Measurements from ENCODE around the gene CHML. TPM values are rescaled to one million over a fixed set of nuclear protein-coding genes. Genes with fewer than 3 reads are reported as not detected.

CHML gene
- total RNA-seq, 6 experiments from 2014 or later, result 2.3 to 6.0 (median 3.9) TPM

DNA sequence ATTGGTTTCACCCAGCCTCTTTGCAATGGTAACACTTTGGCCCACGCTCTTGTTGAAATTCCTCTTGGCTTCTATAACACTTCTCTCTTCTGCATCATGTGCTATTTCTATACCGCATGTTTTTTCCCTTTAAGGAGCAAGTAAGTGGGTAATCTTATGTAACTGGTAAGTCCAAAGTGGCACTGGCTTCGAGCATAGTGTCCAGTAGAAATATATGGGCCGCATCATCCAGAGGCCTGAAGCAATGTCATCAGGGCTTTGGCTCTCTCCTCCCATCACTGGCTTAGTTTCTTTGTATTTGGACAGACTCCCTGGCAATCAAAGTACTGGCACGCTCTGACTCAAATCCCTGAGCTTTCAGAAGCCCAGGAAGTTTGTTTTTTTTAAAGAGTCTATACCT lies 17.5 kb downstream of the CHML start:
- H3K27ac ChIP-seq, result peak overlapping the region in 2 of 3 donors; percentile 35 to 37

DNA sequence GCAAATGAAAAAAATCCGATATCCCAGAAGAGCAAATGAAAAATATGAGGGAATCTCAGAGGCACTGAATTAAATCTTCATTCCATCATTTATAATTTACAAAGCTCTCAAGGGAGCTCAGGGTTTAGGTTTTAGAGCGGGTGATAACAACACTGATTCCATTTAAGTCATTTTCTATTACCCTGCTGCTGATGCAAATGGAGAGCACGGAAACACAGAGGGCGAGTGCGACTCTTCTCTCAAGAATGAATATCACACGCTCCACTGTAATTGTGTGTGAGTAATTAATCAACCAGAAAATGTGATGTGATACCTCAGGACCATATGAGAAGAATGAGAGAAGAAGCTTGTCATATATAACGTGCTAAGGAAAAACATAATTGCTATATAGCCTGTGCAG lies 22.7 kb downstream of the CHML start:
- H3K4me3 ChIP-seq, result no peak overlapping the region
- H3K9me3 ChIP-seq, result no peaks in the 10 kb centered on the region
- H3K36me3 ChIP-seq, result no peaks in the 10 kb centered on the region
- intact Hi-C loops (cut with DNase I), result loop anchor here in 1 of 2 donors (10.0 kb wide), 1 partner anchor 217 kb away; no protein-coding TSS in a partner anchor
- no peak overlapping the region for H3K27ac ChIP-seq
- 95% methylated on average over 7 of the region's 7 CpGs for WGBS (ENCODE audit: insufficient coverage, low coverage, low lambda C conversion rate, missing lambda C conversion rate)
- ATAC-seq (no peak), DNase-seq (no peak)
- peaks cover 0 to 33% (median 9%) of the 10 kb centered on the region in 4 donors for H3K4me1 ChIP-seq
- H3K27me3 ChIP-seq, result no peaks in the 10 kb centered on the region
- TF ChIP-seq, protein P1, sequence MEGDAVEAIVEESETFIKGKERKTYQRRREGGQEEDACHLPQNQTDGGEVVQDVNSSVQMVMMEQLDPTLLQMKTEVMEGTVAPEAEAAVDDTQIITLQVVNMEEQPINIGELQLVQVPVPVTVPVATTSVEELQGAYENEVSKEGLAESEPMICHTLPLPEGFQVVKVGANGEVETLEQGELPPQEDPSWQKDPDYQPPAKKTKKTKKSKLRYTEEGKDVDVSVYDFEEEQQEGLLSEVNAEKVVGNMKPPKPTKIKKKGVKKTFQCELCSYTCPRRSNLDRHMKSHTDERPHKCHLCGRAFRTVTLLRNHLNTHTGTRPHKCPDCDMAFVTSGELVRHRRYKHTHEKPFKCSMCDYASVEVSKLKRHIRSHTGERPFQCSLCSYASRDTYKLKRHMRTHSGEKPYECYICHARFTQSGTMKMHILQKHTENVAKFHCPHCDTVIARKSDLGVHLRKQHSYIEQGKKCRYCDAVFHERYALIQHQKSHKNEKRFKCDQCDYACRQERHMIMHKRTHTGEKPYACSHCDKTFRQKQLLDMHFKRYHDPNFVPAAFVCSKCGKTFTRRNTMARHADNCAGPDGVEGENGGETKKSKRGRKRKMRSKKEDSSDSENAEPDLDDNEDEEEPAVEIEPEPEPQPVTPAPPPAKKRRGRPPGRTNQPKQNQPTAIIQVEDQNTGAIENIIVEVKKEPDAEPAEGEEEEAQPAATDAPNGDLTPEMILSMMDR (IDR thresholded peaks at IDR 0.05), result no peak
- no peak for TF ChIP-seq POLR2A (IDR thresholded peaks at IDR 0.05)

More for the DNA sequence above, 17.5 kb downstream of the CHML start:
- H3K27me3 ChIP-seq, result no peaks in the 10 kb centered on the region
- H3K9me3 ChIP-seq, result no peaks in the 10 kb centered on the region
- no peaks in the 10 kb centered on the region for H3K36me3 ChIP-seq
- peaks cover 0 to 24% (median 0%) of the 10 kb centered on the region in 4 donors for H3K4me1 ChIP-seq
- ATAC-seq (peak; percentile 79 to 90 (median 84)), DNase-seq (peak in 1 of 3 donors; percentile 66)
- TF ChIP-seq POLR2A (IDR thresholded peaks at IDR 0.05), result no peak
- TF ChIP-seq, protein P1 (IDR thresholded peaks at IDR 0.05), result no peak
- intact Hi-C loops (cut with DNase I), result no loop called here
- no peak overlapping the region for H3K4me3 ChIP-seq
- WGBS (ENCODE audit: insufficient coverage, low coverage, low lambda C conversion rate, missing lambda C conversion rate), result 47% methylated on average over 5 of the region's 5 CpGs

DNA sequence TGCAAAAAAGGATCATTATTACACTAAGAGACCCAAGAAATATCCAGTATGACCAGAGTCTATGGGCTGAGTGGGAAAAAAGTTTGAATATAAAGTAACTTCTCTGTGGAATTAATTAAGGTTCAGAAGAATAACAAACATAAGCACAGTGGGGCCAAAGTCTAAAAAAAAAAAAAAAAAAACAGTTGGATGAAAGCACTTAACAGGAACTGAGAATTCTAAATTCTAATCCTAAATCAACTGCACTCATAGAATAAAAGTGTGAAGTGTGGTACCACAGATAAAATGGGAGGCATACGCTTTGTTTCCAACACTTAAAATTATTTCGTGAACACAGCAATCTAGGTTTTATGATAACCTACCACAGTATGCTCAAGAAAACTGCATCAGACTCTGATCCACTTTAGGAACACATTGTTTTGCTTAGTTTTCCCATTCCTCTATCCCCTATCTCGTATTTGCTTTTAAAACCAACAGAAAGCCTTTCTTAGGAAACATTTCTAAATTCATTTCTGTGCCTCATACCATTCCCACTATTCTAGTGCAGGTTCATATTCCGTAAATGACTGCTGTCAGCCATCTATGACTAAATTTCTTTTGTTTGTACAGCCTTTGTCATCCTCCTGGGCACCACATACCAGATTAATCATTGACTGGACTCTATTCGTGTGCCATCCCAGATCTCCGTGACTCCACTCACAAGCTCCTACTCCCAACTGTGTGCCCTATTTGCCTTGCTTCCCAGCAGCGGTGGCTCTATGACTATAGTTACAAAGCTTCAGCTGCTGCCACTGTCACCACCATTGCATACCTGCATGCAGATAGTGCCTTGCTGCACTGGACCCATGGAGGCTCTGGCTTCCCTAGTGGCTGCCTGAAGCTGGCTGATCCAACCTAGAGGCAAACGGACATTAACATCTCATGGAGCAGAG lies 24.9 kb downstream of the CHML start:
- H3K4me3 ChIP-seq, result peak overlapping the region in 1 of 3 donors; percentile 22
- ATAC-seq (peak; percentile 84 to 97 (median 94)), DNase-seq (peak; percentile 73 to 81 (median 76))
- H3K27me3 ChIP-seq, result no peaks in the 10 kb centered on the region
- 34% methylated on average over 7 of the region's 8 CpGs for WGBS (ENCODE audit: insufficient coverage, low coverage, low lambda C conversion rate, missing lambda C conversion rate)
- peak; percentile 83 for TF ChIP-seq POLR2A (IDR thresholded peaks at IDR 0.05)
- TF ChIP-seq, protein P1 (IDR thresholded peaks at IDR 0.05), result no peak
- H3K27ac ChIP-seq, result peak overlapping the region; percentile 75 to 88 (median 82)
- peaks cover 0 to 45% (median 17%) of the 10 kb centered on the region in 4 donors for H3K4me1 ChIP-seq
- H3K9me3 ChIP-seq, result no peaks in the 10 kb centered on the region
- H3K36me3 ChIP-seq, result no peaks in the 10 kb centered on the region
- intact Hi-C loops (cut with DNase I), result loop anchor here in 1 of 2 donors (10.0 kb wide), 1 partner anchor 219 kb away; no protein-coding TSS in a partner anchor

DNA sequence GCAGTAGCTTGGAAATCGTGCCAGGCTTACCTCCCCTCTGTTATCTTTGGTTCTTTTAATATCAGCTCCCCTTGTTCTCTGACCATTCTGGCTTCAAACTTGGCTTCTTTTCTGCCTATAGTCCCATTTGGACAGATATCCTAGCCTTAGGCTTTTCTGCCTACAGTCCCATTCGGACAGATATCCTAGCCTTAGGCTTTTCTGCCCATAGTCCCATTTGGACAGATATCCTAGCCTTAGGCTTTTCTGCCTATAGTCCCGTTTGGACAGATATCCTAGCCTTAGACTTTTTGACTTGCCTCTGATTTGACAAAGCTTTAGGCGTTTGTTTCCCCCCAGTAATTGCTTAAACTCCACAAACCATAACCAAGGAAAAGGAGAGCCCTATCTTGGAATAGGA lies 25.6 kb downstream of the CHML start:
- intact Hi-C loops (cut with DNase I), result loop anchor here in 1 of 2 donors (10.0 kb wide), 1 partner anchor 220 kb away; no protein-coding TSS in a partner anchor
- Histone ChIP-seq H3K4me1 (peaks cover 0 to 49% (median 19%) of the 10 kb centered on the region in 4 donors), H3K27me3 (no peaks in the 10 kb centered on the region), H3K9me3 (no peaks in the 10 kb centered on the region), H3K4me3 (no peak overlapping the region), H3K36me3 (no peaks in the 10 kb centered on the region), H3K27ac (peak overlapping the region; percentile 75 to 88 (median 82))
- DNase-seq, result no peak
- peak in 1 of 4 donors; percentile 2 for ATAC-seq
- 53% methylated on average over 4 of the region's 4 CpGs for WGBS (ENCODE audit: insufficient coverage, low coverage, low lambda C conversion rate, missing lambda C conversion rate)
- TF ChIP-seq POLR2A (IDR thresholded peaks at IDR 0.05), result no peak
- TF ChIP-seq, protein P1 (IDR thresholded peaks at IDR 0.05), result no peak

Measured in right lobe of liver (tissue), 6 donors.